H1 (cell line): Measurements from ENCODE around the gene TGM2. TPM values are rescaled to one million over a fixed set of nuclear protein-coding genes. Genes with fewer than 3 reads are reported as not detected.

Experiments
- CTCF ChIA-PET: fragments of 300-600 bp; sonication (Branson Sonifier 250); formaldehyde crosslinking; loops from one replicate; lab custom pipeline; 2021; ENCODE audit not compliant: partially characterized antibody; lab: Charles Lee
- POLR2A ChIA-PET: fragments of 300-600 bp; sonication (Branson Sonifier 250); formaldehyde crosslinking; loops from one replicate; lab custom pipeline; 2021; ENCODE audit warnings: inconsistent platforms; ENCODE audit not compliant: partially characterized antibody; lab: Charles Lee
- DNase-seq, 2 experiments: peaks; one replicate each; pipeline versions ENCODE4 v3.0.0 to v3.0.0-alpha.2; 2010 to 2022; ENCODE audit warnings: low spot score in 2 of 2, low read depth in 1 of 2, mixed read lengths in 1 of 2
- FAIRE-seq: peaks from 2 replicates; lab custom pipeline; 2011; peaks lifted over from hg19 to GRCh38; lab: Jason Lieb, UNC
- H2AFZ ChIP-seq: 2 replicates; pipeline ENCODE4 v1.8.1; 2012; ENCODE audit warnings: low read length, inconsistent platforms
- H2AK5ac ChIP-seq: 2 replicates; pipeline ENCODE4 v1.6.1; 2013; ENCODE audit warnings: low read depth, low read length
- H2BK120ac ChIP-seq: replicated peaks from 2 replicates; pipeline ENCODE3; 2013; ENCODE audit warnings: low read depth, low read length, inconsistent platforms
- H2BK12ac ChIP-seq: 2 replicates; pipeline ENCODE4 v1.6.1; 2013; ENCODE audit warnings: low read depth, low read length
- H2BK15ac ChIP-seq: 2 replicates; pipeline ENCODE4 v1.6.1; 2013; ENCODE audit warnings: low read length
- H2BK20ac ChIP-seq: 2 replicates; pipeline ENCODE4 v1.6.1; 2013; ENCODE audit warnings: low read length
- H2BK5ac ChIP-seq: 2 replicates; pipeline ENCODE4 v1.6.1; 2013; ENCODE audit warnings: low read depth, low read length
- H3K14ac ChIP-seq: 2 replicates; pipeline ENCODE4 v1.6.1; 2013; ENCODE audit warnings: inconsistent platforms; ENCODE audit not compliant: insufficient read length
- H3K18ac ChIP-seq: 2 replicates; pipeline ENCODE4 v1.6.1; 2013; ENCODE audit warnings: low read length; ENCODE audit errors: extremely low read depth
- H3K23ac ChIP-seq: 2 replicates; pipeline ENCODE4 v1.6.1; 2013; ENCODE audit warnings: inconsistent platforms; ENCODE audit not compliant: insufficient read length
- H3K23me2 ChIP-seq: 2 replicates; pipeline ENCODE4 v1.6.1; 2013; ENCODE audit warnings: low read depth, low read length
- H3K27ac ChIP-seq: 2 replicates; pipeline ENCODE4 v1.6.1; 2011; ENCODE audit warnings: low read depth, low read length, inconsistent platforms
- H3K27me3 ChIP-seq, 4 experiments: replicated peaks in 1 of 4; 1 replicate in 1 of 4; 2 replicates in 3 of 4; pipeline versions ENCODE4 v1.6.1 to v1.8.1; 2011 to 2013; ENCODE audit warnings: low read length in 3 of 4, mild to moderate bottlenecking in 3 of 4, inconsistent platforms in 2 of 4, mixed read lengths in 2 of 4, moderate library complexity in 1 of 4; ENCODE audit not compliant: control insufficient read depth in 3 of 4, insufficient read depth in 3 of 4; ENCODE audit errors: extremely low read depth in 1 of 4
- H3K36me3 ChIP-seq, 4 experiments: 2 replicates each; pipeline versions ENCODE4 v1.6.1 to v1.8.1; 2011 to 2013; ENCODE audit warnings: mild to moderate bottlenecking in 4 of 4, low read length in 3 of 4, moderate library complexity in 2 of 4, control low read depth in 1 of 4, inconsistent platforms in 1 of 4; ENCODE audit not compliant: insufficient read depth in 4 of 4, control insufficient read depth in 2 of 4
- H3K4ac ChIP-seq: replicated peaks from 2 replicates; pipeline ENCODE3; 2013; ENCODE audit warnings: low read length, low read depth, mixed read lengths, inconsistent platforms; ENCODE audit not compliant: insufficient read length
- H3K4me1 ChIP-seq, 4 experiments: replicated peaks in 1 of 4; 1 replicate in 1 of 4; 2 replicates in 3 of 4; pipeline versions ENCODE4 v1.6.1 to v1.8.1; 2011 to 2013; ENCODE audit warnings: low read length in 3 of 4, inconsistent platforms in 2 of 4, mixed read lengths in 1 of 4; ENCODE audit not compliant: insufficient read depth in 4 of 4, control insufficient read depth in 3 of 4
- H3K4me2 ChIP-seq, 2 experiments: 2 replicates each; pipeline versions ENCODE4 v1.6.1 to v1.8.1; 2011 to 2013; ENCODE audit warnings: low read depth in 2 of 2, low read length in 2 of 2, control low read depth in 1 of 2, inconsistent platforms in 1 of 2, mild to moderate bottlenecking in 1 of 2; ENCODE audit not compliant: insufficient read depth in 1 of 2
- H3K4me3 ChIP-seq, 4 experiments: fragments of 200-600, 300-600 bp in 1 of 4; sonication (generic), shearing (Covaris generic), sonication (Bioruptor Twin) in 1 of 4; 2 replicates each; pipeline versions ENCODE4 v1.5.1 to v1.8.1; 2011 to 2016; ENCODE audit warnings: low read length in 4 of 4, low read depth in 3 of 4, control low read depth in 2 of 4, inconsistent platforms in 2 of 4, mild to moderate bottlenecking in 2 of 4, mixed read lengths in 1 of 4, moderate library complexity in 1 of 4; ENCODE audit not compliant: insufficient read depth in 2 of 4; ENCODE audit errors: extremely low read depth in 1 of 4
- H3K56ac ChIP-seq: replicated peaks from 2 replicates; pipeline ENCODE3; 2013; ENCODE audit warnings: low read depth, mild to moderate bottlenecking, mixed read lengths, low read length, inconsistent platforms; ENCODE audit not compliant: insufficient read length
- H3K79me1 ChIP-seq: 2 replicates; pipeline ENCODE4 v1.6.1; 2013; ENCODE audit warnings: low read depth, low read length, control low read depth
- H3K79me2 ChIP-seq, 2 experiments: 2 replicates each; pipeline versions ENCODE4 v1.6.1 to v1.8.1; 2012 to 2013; ENCODE audit warnings: low read length in 2 of 2, mild to moderate bottlenecking in 2 of 2, inconsistent platforms in 1 of 2; ENCODE audit not compliant: insufficient read depth in 2 of 2, control insufficient read depth in 1 of 2
- H3K9ac ChIP-seq, 4 experiments: replicated peaks in 1 of 4; 1 replicate in 1 of 4; 2 replicates in 3 of 4; pipeline versions ENCODE4 v1.6.1 to v1.8.1; 2011 to 2013; ENCODE audit warnings: low read depth in 3 of 4, low read length in 3 of 4, control low read depth in 2 of 4, mild to moderate bottlenecking in 2 of 4, moderate library complexity in 2 of 4, inconsistent platforms in 1 of 4; ENCODE audit errors: extremely low read depth in 1 of 4
- H3K9me3 ChIP-seq, 2 experiments: 2 replicates each; pipeline versions ENCODE4 v1.6.1 to v1.8.1; 2012 to 2013; ENCODE audit warnings: mild to moderate bottlenecking in 2 of 2, moderate library complexity in 2 of 2, control low read depth in 1 of 2, inconsistent platforms in 1 of 2, low read depth in 1 of 2, low read length in 1 of 2, mixed read lengths in 1 of 2; ENCODE audit not compliant: insufficient read depth in 2 of 2
- H4K20me1 ChIP-seq, 2 experiments: replicated peaks in 1 of 2; 2 replicates each; pipeline versions ENCODE3 to v1.8.1; 2011 to 2013; ENCODE audit warnings: inconsistent platforms in 2 of 2, low read length in 2 of 2, mild to moderate bottlenecking in 1 of 2; ENCODE audit not compliant: insufficient read depth in 2 of 2, control insufficient read depth in 1 of 2
- H4K5ac ChIP-seq: 2 replicates; pipeline ENCODE4 v1.6.1; 2013; ENCODE audit warnings: low read length, low read depth, mixed read lengths, inconsistent platforms; ENCODE audit not compliant: insufficient read length
- H4K8ac ChIP-seq: 2 replicates; pipeline ENCODE4 v1.8.0; 2013; ENCODE audit warnings: mild to moderate bottlenecking, moderate library complexity, low read length, inconsistent platforms; ENCODE audit not compliant: insufficient read depth; ENCODE audit errors: extremely low read depth
- H4K91ac ChIP-seq: replicated peaks from 2 replicates; pipeline ENCODE3; 2013; ENCODE audit warnings: low read length, mixed read lengths, inconsistent platforms; ENCODE audit not compliant: insufficient read length
- CBX8 ChIP-seq: fragments of 300-800, 300-1000 bp; sonication (generic); IDR thresholded peaks from 2 replicates; pipeline ENCODE4 v1.7.1; 2016; ENCODE audit warnings: low read depth, low read length, borderline replicate concordance
- CHD1 ChIP-seq: IDR thresholded peaks from 2 replicates; pipeline ENCODE4 v1.6.1; 2012; ENCODE audit warnings: low read depth, low read length, improper control_type of control experiment
- EGR1 ChIP-seq: IDR thresholded peaks from 2 replicates; pipeline ENCODE4 v1.6.1; 2011; ENCODE audit warnings: low read depth, low read length, borderline replicate concordance
- RFX5 ChIP-seq: IDR thresholded peaks from 2 replicates; pipeline ENCODE4 v1.6.1; 2011; ENCODE audit warnings: low read depth, low read length, improper control_type of control experiment, borderline replicate concordance
- SIX5 ChIP-seq: IDR thresholded peaks from 2 replicates; pipeline ENCODE4 v1.6.1; 2011; ENCODE audit warnings: mild to moderate bottlenecking, low read depth, low read length
- SUZ12 ChIP-seq: fragments of 200-600 bp; sonication (generic); IDR thresholded peaks from 2 replicates; pipeline ENCODE4 v1.6.1; 2012; ENCODE audit warnings: mild to moderate bottlenecking, inconsistent platforms, low read length, moderate library complexity, mixed read lengths
- TAF7 ChIP-seq: optimal IDR thresholded peaks from 2 replicates; pipeline ENCODE3; 2011; ENCODE audit warnings: low read depth, mild to moderate bottlenecking, inconsistent platforms, low read length, moderate library complexity, borderline replicate concordance
- YY1 ChIP-seq: IDR thresholded peaks from 2 replicates; pipeline ENCODE4 v1.6.1; 2011; ENCODE audit warnings: low read depth, mild to moderate bottlenecking, low read length
- WGBS, 2 experiments: shearing (Covaris generic) in 1 of 2; methylation state at CpG; one replicate each; pipeline versions ENCODE4 v1.1.6 to v1.1.7; 2013 to 2015; ENCODE audit warnings: low lambda C conversion rate in 2 of 2, mixed read lengths in 2 of 2, inconsistent platforms in 1 of 2, low coverage in 1 of 2, missing lambda C conversion rate in 1 of 2; ENCODE audit not compliant: insufficient replicate concordance in 2 of 2, insufficient coverage in 1 of 2, insufficient read length in 1 of 2; ENCODE audit errors: extremely low coverage in 1 of 2, missing lambda C conversion rate in 1 of 2; 5-methylcytosine and 5-hydroxymethylcytosine counted together
- polyA plus RNA-seq, 7 experiments: library from polyadenylated mRNA; depleted of rRNA in 3 of 7; stranded (reverse) in 5 of 7; unstranded in 2 of 7; fragments of >200 nt in 5 of 7; fragments of 200-250 nt in 2 of 7; gene quantifications; 1 replicate in 5 of 7; 2 replicates in 1 of 7; 4 replicates in 1 of 7; pipeline versions ENCODE4 v1.2.1 to v1.2.3, GENCODE V29; 2011 to 2013; ENCODE audit warnings: missing spikeins in 2 of 7, mixed read lengths in 2 of 7
- total RNA-seq: library from RNA; stranded (reverse); fragmentation: NEBNext Ultra II Directional; extraction: Animal tissue kit (Norgen Biotek cat#: 25700); gene quantifications from 2 replicates; pipeline ENCODE4 v1.2.1, GENCODE V29; 2021

TGM2 gene
- total and polyA plus RNA-seq, 2 of the 8 experiments (the other 6 are each of a cell fraction or from before 2014, with no cell fraction given) = 0.86 to 1.0 TPM

DNA sequence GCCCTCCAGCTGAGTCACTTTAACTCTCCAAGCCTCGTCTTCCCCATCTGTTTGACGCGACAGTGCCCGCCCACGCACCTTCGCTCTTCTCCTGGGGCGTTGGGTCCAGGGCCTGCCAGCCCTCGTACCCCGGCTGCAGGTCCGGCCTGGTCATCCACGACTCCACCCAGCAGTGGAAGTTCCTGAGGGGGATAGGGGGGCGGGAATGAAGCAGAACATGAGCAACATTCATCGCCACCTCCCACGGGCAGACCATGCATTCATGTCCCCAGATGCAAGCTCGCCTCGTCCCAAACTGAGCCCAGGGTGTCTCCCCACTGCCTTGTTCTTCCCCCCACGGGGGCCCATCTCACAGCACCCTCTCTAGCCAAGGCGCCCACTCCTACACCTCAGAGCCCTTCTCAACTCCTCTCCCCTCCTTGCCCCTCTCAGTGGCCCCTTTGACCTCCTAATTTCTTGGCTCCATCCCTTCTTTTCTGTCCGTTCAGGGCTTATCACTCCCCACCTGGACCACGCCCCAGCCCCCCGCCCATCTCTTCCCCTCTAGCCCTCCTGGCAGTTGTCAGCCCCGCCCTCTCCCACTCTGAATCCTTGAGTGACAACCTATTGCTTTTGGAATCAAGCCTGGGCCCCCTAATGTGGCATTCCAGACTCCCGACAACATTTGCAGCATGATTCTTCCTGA lies 23.7 kb downstream of the TGM2 start:
- Histone ChIP-seq H3K9ac (no peak overlapping the region), H3K79me1 (no peaks in the 10 kb centered on the region), H3K23me2 (no peaks in the 10 kb centered on the region), H3K18ac (no peak overlapping the region), H4K91ac (no peak overlapping the region), H3K23ac (no peak overlapping the region), H3K4me1 (peaks cover 0 to 8% (median 3%) of the 10 kb centered on the region in 4 experiments; a peak in 4 of 7 replicates), H3K27ac (no peak overlapping the region), H3K14ac (no peak overlapping the region), H3K4ac (no peak overlapping the region), H3K4me2 (no peak overlapping the region), H2BK5ac (no peak overlapping the region), H3K4me3 (no peak overlapping the region), H2BK20ac (no peak overlapping the region), H2AK5ac (no peak overlapping the region), H2AFZ (no peak overlapping the region), H3K79me2 (no peaks in the 10 kb centered on the region), H2BK15ac (no peak overlapping the region), H3K9me3 (no peaks in the 10 kb centered on the region), H3K36me3 (no peaks in the 10 kb centered on the region), H4K20me1 (no peaks in the 10 kb centered on the region), H2BK12ac (no peak overlapping the region), H4K5ac (no peak overlapping the region), H3K27me3 (no peaks in the 10 kb centered on the region), H3K56ac (no peak overlapping the region), H4K8ac (no peak overlapping the region), H2BK120ac (no peak overlapping the region)
- FAIRE-seq = no peak
- ChIA-PET POLR2A (no interaction called here), CTCF (interaction anchor here (0.7 to 2.1 kb wide), 5 partner anchors 9 to 80 kb away, joined by 3 to 4 read pairs (median 3); no protein-coding TSS in a partner anchor)
- 92% methylated on average over 20 of the region's 23 CpGs; no CpG with 5 or more reads in 1 of the 2 experiments for WGBS, 2 experiments
- DNase-seq = no peak
- TF ChIP-seq CHD1 = no peak
- no peak for TF ChIP-seq SUZ12
- TF ChIP-seq CBX8 = no peak
- TF ChIP-seq RFX5 = no peak
- TF ChIP-seq TAF7 = no peak
- no peak for TF ChIP-seq EGR1
- TF ChIP-seq SIX5 = no peak
- no peak for TF ChIP-seq YY1
